Midbrain (tissue), 1 donor: Measurements from ENCODE around the gene TTC38.
A peak's percentile ranks its signal among the peaks of the same experiment; 100 is the strongest.

ENCODE experiments used
- DNase-seq: peaks from one replicate; lab custom pipeline; 2025; lab: John Stamatoyannopoulos, UW

The TTC38 gene

DNA sequence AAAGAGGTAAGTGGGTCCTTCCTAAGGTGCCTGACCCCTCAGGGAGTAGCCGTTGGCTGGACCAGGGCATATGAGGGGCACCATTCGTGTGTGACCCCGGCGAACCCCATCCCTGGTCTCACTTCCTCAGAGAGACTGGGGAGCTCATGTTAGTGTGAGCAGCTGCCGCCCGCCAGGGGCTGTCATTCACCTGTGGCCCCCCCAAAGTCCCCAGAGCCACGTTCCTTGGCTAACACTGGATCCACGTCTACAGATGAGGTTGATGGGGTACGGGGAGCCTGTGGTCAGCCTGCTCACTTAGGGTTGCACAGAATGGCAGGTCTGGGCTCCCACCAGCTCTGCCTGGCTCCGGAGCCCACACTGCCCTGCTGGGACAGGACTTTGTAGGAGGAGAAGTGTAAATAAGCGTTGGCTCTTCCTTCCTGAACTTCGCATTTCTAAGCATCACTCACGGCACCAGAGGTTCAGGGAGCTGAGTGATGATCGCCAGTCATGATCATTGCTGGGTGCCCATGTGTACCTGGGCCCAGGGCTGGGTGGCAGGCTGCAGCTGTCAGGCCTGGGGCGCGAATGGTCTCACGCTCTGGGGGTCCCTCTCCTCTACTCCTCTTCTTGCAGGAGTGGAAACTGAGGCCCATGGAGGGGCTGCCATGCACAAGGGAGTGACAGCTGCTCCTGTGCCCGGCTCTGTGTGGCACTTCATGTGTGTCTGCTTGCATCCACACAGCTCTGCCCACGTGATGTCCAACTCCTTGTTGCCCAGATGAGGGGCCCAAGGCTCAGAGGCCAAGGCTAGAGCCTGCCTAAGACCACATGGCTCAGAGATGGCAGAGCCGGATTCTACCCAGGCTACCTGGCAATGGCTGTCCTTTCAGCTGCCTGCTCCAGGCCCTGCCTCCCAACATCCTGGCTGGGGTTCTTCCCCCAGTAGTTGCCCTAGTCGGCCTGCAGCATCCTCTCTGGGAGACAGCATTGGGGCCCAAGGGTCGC, 11.1 kb downstream of the TTC38 start:
- DNase-seq = no peak

DNA sequence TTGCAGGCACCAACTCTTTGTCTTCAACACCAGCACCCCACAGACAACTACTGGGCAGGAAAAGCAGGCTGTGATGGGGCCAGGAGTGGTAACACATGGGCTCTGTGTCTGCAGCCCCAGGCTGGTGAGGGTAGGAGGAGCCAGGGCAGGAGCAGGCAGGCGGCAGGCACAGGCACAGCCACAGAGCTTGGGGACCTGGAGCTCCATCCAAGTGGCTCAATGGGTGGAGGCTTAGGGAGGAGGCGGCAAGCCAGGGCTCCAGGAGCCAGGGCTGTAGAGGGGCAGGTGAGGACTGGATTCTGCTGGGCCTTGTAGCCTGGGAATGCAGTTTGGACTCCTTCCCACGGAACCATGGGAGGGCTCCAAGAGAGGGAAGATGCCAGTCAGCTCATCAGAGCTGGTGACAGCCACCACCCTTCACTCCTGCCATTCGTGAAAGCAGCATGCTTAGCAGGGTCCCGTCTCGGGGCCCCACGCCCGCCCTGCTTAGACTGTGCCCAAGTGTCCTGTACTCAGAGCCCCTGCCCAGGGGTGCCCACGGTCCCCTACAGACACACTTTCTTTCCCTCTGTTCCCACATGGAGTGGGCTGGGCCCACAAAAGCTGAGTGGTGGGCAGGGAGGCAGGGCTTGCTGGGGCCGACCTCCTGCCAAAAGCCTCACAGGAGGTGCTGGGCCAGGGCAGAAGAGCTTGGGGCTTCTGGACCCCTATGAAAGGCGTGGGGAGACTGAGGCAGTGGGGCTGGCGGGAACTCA, 12.4 kb downstream of the TTC38 start:
- DNase-seq = no peak

DNA sequence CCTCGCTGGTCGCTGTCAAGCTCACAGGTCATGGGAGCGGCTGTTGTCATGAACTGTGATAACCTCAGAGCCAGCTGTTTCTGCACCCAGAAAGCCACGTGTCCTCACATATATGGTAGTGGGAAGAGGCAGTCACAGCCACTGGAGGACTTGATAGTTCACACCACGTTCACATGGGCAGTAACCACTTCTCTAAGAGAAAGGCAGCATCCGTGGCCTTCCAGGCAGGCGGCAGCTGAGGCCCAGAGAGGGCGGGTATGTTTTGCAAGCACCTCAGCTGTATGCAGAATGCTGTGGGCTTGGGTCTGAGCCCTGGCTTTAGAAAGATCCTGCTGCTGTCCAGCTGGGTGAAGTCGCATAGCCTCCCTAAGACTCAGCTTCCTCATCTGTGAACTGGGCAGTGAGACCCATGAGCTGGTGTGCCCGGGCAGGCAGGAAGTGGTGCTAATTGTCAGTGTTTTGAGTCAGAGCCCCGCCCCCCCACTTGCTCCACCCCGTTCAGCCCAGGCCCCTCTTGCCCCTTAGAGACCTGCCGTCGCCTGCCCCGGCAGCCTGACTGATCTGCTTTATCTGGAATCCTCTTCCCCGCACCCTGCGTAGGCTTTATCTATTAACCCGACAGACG, 13.3 kb downstream of the TTC38 start:
- DNase-seq = peak; percentile 41

GRCh38 chr22:46281866-46282678, 14.3 kb downstream of the TTC38 start:
- no peak for DNase-seq

- no peak for DNase-seq
Observed at GRCh38 chr22:46286006-46286405, 18.2 kb downstream of the TTC38 start.

DNA sequence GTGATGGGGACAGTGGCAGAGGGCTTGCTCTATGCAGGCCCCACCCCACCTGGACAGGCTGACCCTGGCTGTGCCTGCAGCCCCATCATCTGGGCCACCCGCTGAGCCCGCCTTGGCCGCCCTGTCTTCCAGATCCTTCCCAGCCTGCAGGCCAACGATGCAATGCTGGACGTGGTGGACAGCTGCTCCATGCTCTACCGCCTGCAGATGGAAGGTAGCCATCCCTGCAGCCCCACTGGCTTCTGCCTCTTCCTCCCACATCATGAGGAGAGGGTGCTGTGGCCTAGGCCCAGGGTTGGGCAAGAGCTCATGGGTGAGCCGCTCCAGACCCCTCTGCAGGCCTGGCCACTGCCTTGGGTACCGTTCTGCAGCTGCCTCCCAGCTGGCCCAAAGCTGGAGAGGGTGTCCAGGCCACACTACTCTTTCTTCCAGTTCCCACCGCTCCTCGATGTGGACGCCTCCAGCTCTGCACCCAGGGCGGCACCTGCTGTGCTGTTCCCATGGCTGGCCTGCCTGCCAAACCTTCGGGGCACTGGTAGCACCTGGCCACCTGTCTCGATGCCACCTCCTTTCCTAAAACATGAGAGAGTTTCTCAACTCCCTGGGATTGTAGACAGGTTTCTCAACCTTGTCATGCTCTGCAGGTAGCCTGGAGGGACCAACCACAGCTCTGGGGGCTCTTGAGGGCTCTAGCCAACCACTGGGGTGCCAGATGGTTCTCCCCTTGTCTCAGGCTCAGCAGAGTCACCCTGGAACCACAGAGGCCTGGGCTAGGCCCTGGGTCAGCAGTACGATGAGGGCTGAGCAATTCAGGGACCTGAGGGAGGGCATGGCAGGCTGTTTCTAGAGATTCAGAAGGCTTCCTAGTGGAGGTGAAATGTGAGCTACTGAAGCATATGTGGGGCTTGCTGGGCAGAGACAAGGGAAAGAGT, 19.4 kb downstream of the TTC38 start:
- DNase-seq = no peak

GRCh38 chr22:46287873-46288751, 20.3 kb downstream of the TTC38 start:
- DNase-seq = no peak

- no peak for DNase-seq
Observed at GRCh38 chr22:46288846-46289243, 21.0 kb downstream of the TTC38 start.

- DNase-seq = no peak
Observed at GRCh38 chr22:46289244-46289891, 21.6 kb downstream of the TTC38 start.

- DNase-seq = no peak
Observed at GRCh38 chr22:46290121-46290842, 22.5 kb downstream of the TTC38 start.

- no peak for DNase-seq
Observed at GRCh38 chr22:46290843-46291785, 23.3 kb downstream of the TTC38 start.

GRCh38 chr22:46292173-46292572, 24.4 kb downstream of the TTC38 start:
- no peak for DNase-seq

- DNase-seq = no peak
Observed at GRCh38 chr22:46292732-46293131, 24.9 kb downstream of the TTC38 start.

GRCh38 chr22:46293577-46294260, 25.9 kb downstream of the TTC38 start:
- DNase-seq = peak; percentile 13

GRCh38 chr22:46294784-46295183, 27.0 kb downstream of the TTC38 start:
- DNase-seq = no peak

- DNase-seq = no peak
Observed at GRCh38 chr22:46295277-46295971, 27.6 kb downstream of the TTC38 start.
